ENCODE data around the gene NXT1.
A peak's percentile ranks its signal among the peaks of the same experiment; 100 is the strongest.
"Not testable (repeated sequence)": the region's sequence is repeated elsewhere in the genome, so short reads cannot be mapped to it uniquely, and the experiment has no call there.

NXT1 gene

DNA sequence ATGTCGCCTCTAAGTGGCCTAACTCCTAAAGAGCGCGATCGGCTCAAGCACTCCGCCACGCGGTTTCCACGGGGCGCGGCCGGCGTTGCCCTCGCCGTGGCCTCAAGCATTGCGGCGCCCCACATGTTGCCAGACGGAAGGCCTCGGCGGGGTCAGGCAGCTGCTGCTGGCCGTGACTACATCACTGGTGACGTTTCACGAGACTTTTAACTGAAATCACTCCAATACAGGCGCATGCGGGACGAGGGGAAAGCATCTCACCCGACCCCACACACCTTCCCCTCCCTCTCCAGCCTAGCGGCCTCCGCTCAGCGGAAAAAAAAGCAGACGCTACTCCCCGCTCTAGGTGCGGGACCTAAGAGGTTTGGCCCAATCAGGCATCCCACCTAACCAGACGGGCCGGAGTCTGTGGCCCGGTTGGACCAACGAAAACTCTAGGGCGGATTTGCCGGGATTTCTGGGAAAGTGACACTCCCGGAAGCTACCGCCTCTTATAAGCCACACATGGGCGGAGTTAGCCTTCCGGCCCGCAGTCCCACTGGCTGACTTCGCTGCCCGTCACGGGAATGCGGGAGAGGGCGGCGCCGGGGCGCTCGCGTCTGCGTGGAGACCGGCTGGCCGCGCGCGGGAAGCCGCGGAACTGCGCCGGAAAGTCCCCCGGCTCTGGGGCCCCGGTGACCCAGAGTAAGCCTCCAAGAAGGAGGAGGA is at the start of gene NXT1:
Gene NXT1, plus strand, starts transcription at position 596 of the 708 bp plus-strand sequence. CDS start 3,251 bp downstream, outside the sequence.
- peak; percentile 94 for DNase-seq

DNA sequence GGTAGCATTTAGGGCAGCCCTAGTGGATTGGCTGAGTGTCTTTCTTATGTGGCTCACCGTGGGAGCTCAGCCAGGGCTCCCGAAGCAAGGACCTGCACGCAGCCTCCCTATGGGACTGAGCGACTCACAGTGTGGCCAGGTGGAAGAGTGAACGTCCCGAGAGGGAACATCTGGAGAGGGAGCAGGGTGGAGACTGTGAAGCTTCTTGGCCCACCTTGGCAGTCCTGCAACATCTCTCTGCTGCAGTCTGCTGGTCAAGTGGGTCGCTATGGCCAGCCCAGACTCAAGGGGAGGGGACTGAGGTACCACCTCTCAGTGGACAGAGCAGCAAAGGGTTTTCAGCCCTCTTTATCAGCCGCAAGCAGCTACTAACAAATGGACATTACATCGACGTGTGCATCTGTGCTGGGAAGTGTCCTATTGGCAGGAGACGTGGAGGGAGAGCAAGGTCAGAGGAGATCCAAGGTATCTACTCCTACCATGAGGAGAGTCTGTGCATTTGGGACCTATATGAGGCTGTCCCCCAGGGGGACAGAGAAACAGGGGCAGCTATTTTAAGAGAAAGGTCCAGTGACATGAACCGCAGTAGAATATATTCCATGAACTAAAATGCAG is 49.0 kb upstream of the NXT1 start:
- no peak for DNase-seq

DNA sequence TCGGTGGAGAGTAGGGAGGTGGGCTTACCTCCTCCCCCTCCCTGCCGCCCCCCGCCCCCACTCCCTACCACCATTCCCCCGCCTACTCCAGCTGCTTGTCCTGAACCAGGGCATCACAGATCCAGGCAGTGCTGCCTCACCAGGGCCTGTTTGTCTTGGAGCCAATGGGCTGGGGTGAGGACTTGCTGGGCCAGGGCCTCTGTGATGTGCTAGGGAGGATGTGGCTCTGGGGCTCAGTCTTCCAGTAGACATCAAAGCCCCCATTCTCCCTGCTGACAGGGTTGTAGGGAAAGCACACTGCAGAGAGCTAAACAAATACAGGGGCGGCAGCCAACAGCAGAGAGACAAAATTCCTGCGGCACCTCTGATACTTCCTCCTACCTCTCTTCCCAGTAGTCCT is 48.2 kb upstream of the NXT1 start:
- DNase-seq, result no peak

DNA sequence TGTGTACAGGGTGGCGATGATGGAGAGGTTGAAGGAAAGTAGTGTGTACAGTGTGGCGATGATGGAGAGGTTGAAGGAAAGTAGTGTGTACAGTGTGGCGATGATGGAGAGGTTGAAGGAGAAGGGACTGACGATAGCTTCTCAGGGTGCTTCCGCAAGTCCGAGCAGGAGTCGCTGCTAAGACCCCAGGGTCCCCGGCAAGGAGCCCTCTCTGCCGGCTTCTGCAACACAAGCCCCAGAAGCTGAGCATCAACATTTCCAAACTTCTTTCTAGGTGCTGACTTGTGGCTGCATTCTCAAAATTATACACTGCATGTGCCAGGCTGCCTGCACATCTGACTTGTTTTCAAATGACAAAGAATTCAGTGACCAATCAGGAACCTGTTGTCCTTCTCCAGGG is 47.8 kb upstream of the NXT1 start:
- DNase-seq, result no peak

- DNase-seq, result no peak
Measured at GRCh38 chr20:23303325-23304102, 47.1 kb upstream of the NXT1 start.

- DNase-seq, result no peak
Measured at GRCh38 chr20:23304616-23305015, 46.0 kb upstream of the NXT1 start.

GRCh38 chr20:23305098-23305497 is 45.5 kb upstream of the NXT1 start:
- no peak for DNase-seq

- DNase-seq, result not testable (repeated sequence)
Measured at GRCh38 chr20:23307393-23307792, 43.2 kb upstream of the NXT1 start.

DNA sequence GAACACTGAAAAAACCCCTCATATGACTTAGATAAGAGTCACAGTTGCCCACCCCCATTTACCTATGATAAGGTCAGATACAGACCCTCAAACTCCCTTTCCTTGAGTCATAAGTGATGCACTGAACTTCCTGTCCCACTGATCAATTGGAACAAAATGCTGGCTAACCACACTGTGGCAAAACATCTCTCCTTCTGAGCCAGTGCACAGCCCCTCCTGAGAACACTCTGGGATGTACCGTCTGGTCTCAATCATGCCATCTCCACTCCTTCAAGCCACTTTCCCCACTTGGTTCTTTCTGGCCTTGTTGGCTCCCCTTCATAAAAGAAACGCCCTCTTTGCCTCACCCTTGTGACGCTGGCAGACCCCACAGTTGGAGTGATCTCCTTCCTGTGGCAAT is 42.6 kb upstream of the NXT1 start:
- DNase-seq, result no peak

DNA sequence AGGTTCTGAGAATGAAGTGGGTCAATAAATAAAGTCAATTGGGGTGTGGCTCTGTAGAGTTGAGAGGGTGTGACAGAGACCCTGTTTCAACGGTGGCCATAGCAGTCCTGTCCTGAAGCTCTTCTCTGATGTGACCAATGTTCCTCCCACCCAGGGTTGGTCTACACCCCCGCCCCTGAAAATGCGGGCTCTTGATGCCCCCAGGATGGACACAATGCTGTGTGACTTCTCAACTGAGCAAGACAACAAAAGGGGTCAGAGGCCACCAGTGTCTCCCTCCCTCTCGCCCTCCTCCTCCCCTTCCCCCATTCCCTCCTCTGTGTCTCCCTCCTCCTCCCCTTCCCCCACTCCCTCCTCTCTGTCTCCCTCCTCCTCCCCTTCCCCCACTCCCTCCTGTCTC is 41.7 kb upstream of the NXT1 start:
- no peak for DNase-seq

DNA sequence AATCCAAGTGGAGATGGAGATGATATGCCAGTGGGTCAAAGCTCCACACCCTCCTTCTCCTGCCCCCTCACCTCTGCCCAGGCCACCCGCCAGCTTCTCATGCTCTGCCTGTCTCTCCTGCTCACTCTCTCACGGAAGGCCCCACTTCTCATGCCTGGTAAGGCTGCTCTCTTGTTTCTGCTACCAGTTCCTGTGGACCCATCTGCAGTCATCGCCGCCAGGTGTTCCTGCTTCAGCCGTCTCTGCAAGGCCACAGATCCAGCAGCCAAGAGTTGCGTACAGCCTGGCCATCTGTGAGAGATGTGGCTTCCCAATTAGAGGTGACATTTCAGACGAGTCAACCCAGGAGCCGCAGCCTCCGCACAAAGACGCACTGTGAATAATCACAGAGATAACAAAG is 40.8 kb upstream of the NXT1 start:
- no peak for DNase-seq

GRCh38 chr20:23311947-23312506 is 38.6 kb upstream of the NXT1 start:
- DNase-seq, result no peak

DNA sequence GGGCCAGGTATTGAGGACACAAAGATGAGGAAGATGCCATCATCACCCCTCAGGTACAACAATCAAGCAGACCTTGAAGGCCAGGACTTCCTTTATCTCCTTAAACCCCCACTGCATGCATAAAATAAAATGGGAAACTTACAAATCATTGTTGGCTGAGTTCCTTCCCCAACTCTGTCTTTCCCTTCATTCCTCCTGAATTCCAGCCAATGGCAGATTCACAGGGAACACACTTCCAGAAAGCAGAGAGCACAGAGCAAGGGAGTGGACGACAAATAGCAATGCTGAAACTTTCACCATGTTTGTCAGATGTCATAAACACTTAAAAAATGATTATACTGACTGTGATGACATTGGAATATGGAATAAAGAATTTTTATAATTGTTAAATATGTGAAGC is 37.3 kb upstream of the NXT1 start:
- DNase-seq, result no peak

DNA sequence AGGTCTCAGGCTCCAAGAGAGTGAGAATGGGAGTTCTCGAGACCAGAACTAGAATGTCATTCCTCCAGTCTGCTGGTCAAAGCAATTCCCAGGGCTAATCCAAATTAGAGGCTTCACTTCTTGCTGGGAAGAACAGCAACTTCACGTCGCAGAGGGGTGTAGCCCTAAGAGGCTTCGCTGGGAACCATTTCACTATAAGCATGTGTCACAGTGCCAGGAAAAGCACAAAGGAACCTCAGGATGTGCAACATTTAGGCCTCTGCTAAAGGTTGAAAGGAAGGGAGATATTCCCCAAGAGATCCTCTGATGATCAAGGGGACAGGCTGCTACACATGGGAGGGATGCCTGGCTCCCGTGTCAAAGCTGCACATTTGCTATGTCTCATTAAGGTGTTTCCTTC is 35.9 kb upstream of the NXT1 start:
- no peak for DNase-seq

DNA sequence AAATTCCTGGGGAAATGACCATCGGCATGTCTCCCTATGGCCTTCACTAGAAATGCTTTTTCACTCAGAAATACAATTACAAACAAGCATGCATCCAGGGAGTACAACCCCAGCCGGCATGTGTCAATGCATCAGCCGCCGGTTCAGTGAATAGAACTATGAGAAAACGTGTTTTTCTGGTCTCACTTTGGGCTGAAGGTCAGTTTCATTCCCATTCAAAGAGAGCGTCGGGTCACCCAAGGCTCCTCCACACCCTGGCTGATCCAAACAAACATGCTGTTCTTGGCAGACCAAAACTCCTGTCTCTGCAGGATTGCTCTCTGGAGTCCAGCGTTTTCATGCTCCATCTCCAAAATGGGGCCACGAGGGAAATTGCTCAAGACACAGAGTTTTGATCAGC is 35.5 kb upstream of the NXT1 start:
- DNase-seq, result no peak

- DNase-seq, result no peak
Measured at GRCh38 chr20:23316626-23317025, 34.0 kb upstream of the NXT1 start.

DNA sequence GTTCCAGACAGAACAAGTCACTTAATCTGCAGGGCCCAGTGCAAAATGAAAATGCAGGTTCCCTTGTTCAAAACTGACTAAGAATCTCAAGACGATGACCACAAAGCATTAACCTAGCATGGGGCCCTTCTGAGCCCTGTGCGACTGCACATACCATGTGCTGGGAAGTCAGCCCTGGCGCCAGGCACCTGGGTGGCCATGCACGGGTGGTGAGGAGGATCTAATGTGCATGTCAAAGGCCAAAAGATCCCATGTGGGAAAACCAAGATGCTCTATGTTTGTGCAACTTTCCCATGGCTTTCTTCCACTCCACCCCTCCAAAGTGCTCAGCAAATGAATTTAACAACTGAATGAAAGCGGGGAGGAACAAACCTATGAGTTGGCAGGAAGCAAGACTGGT is 33.5 kb upstream of the NXT1 start:
- DNase-seq, result no peak

- no peak for DNase-seq
Measured at GRCh38 chr20:23318347-23318746, 32.2 kb upstream of the NXT1 start.

DNA sequence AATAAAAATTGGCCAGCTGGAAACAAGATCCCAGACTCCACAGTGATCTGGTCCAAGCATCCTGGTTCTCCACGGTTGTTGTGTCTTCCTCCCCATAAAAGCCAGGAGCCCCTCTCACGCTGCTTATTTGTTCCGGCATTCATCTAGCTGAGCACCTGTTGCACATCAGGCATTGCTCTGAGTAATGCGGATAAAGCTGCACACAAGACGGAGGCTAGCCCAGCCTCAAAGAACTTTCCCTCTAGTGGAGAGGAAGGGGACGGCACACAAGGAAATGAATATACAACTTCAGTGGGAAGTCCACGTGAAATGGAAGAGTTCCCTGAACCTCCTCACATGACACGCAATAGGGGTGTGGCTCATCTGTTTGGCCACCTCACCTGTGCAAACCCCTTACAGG is 30.3 kb upstream of the NXT1 start:
- no peak for DNase-seq

DNA sequence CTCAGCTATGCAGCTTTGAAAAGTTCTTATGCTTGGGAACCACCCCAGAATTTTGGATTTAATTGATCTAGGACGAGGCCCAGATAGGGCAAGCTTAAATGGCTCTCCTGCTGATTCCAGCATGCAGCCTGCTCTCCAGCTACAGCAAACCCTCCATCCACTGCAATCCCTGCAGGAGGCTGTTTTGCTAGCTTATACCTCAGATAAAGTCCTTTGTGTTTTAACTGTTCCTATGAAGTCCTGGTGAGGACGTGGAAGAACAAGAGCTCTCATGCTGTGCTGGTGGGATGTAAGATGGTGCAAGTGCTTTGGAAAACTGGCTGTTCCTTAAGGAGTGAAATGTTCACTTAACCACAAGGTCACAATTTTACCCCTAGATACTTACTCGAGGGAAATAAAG is 25.5 kb upstream of the NXT1 start:
- no peak for DNase-seq

DNA sequence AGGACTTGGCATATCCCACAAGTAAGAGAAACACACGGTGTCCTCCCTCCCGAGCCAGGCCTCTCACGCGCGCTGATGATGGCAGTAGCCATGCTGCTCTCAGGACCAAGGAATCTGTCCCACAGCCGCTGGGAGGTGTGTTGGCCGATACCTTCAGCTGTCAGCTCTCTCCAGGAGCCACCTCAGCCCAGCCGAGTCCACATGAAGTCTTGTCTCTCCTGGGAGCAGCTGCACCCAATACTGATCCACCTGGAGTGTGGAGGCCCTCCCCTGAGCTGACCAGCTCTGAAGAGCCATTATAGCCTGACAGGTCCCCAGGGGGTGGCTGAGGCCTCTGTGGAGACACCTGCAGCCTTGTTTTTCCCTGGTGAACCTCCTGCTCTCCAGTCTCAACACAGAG is 23.8 kb upstream of the NXT1 start:
- DNase-seq, result peak; percentile 9

DNA sequence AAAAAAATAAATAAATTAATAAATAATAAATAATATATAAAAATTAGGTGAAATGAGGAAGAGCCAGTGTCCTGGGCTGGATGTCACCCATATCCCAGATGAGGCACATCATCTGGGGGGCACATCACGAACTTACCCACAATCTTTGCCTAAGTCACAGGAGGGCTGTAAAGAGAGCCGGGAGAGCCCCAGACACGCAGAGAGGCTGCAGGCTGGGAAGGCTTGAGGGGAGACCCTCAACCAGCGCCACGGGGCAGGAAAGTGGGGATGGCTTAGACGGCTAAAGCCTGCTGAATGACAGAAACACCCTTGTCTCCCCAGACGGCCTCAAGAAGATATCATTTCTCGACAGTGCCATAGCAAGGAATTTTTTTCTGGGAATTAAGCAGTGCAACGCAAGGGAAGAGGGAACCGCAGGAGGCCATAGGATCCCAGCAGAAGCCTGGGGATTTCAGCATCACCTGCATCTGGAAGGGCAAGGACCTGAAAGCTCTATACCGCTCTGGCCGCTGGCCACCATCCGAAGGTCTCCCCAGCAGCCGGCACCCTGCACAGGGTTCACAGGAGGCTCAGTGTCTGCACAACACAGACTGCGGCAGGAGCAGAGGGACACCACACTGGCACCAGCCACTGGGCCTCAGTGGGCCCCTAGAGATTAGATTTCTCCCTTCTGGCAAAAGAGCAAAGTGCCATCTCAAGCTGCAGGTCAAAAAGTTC is 22.8 kb upstream of the NXT1 start:
- DNase-seq, result no peak

Measured in NCI-H1092 treated with DMSO at 0.1 percent for 48 hours (cell line).